Caki2 (cell line): Measurements from ENCODE around the gene S100B. TPM values are rescaled to one million over a fixed set of nuclear protein-coding genes. Genes with fewer than 3 reads are reported as not detected.
A peak's percentile ranks its signal among the peaks of the same experiment; 100 is the strongest.
"Not testable (repeated sequence)": the region's sequence is repeated elsewhere in the genome, so short reads cannot be mapped to it uniquely, and the experiment has no call there.

ENCODE experiments used
- DNase-seq: peaks from one replicate; pipeline ENCODE4 v3.0.0-alpha.2; 2015; ENCODE audit warnings: low read depth
- in situ Hi-C: cut with HindIII; loops from 2 replicates; pipeline ENCODE4 v1.10.0; 2016; ENCODE audit warnings: low sequenced_read_pairs, low pct_unique_long_range_greater_than_20kb, mixed read lengths
- total RNA-seq: library from RNA; depleted of rRNA; stranded (reverse); fragments of >200 nt; shearing (Covaris generic); gene quantifications from 2 replicates; pipeline ENCODE4 v1.2.3, GENCODE V29; 2014; ENCODE audit warnings: low replicate concordance

The S100B gene
- total RNA-seq, 1 experiment from 2014 or later: not detected

DNA sequence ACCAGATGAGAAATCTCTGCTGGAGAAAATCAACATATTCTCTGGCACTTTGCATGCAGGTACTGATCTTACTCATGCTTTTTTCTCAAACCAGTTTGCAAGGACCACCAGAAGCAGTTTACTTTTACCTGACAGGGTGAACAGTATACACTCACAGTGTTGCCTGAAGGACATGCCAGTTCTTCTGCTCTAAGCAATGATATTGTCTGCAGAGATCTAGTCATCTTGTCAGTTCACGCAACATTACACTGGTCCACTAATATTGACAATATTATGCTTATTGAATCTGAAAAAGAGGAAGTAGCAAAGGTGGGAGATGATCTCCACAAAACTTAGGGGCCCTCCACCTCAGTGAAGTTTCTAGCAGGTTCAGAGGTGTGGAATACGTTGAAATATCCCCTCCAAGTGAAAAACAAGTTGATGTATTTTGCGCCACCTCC is 3.8 kb upstream of the S100B start:
- in situ Hi-C loops: no loop called here
- no peak for DNase-seq

DNA sequence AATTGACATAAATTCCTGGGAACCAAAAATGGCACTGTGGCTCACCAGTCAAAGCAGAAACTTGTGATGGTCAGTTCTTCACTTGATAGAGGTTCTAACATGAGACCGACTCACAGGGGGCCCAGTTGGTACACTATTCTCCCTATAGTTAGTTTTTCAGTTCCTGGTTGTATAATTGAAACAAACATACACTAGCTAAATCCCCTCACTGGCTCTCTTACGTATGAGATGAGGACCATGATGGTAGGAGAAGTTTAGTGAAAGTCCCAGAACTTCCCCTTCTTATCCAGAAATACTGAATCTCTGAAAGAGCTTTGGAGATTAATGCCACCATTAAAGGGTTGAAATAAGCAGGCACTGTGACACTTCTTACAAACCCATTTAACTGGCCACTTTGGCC is 2.8 kb upstream of the S100B start:
- no peak for DNase-seq
- in situ Hi-C loops: no loop called here

DNA sequence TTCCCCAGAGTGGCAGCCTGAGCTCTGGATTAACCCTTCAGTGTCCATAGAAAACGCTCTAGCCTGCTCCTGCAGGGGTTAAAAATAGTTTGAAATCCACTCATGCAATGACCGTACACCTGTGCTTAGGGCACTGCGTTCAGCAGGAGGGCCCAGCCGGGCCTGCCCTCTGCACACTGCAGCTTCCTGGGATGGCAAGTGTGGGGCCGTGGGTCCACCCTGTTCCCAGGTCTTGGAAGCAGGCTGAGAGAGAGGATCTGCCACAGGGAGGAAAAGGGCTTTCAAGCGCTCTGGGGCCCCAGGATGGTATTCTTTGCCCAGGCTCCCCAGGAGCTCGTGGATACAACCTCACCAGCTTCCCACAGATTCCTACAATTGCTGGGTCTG is 1.5 kb upstream of the S100B start:
- in situ Hi-C loops: no loop called here
- DNase-seq: no peak

DNA sequence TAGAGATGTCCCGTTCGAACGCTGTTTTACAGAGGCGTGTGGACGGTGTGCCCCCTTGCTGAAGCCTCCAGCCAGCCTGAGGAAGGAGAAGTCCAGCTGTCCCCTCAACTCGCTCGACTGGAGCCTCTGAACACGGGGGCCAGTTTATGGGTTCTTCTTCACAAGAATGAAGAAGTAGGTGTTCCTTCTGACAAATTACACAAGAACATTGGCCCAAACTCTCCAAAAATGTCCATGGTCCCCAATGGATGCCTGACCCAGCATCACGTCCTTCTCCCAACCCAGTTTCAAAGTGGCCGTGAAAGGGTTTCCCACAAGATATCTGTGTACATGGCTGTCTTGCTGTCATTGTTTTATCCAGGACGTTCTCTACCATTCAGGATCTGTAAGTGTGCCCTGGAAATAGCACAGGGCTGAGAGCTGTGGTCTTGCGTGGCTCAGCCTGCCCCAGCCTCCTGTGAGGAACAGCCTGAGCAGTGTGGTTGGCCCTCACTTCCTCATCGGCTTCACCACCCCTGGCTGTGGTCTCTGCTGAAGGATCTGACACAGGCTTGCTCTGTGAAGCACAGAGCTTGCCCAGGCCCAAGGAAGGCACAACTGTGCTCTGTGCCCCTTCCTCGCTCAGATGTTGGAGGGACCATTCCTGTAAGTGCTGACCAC is 1.0 kb upstream of the S100B start:
- no peak for DNase-seq
- in situ Hi-C loops: no loop called here

DNA sequence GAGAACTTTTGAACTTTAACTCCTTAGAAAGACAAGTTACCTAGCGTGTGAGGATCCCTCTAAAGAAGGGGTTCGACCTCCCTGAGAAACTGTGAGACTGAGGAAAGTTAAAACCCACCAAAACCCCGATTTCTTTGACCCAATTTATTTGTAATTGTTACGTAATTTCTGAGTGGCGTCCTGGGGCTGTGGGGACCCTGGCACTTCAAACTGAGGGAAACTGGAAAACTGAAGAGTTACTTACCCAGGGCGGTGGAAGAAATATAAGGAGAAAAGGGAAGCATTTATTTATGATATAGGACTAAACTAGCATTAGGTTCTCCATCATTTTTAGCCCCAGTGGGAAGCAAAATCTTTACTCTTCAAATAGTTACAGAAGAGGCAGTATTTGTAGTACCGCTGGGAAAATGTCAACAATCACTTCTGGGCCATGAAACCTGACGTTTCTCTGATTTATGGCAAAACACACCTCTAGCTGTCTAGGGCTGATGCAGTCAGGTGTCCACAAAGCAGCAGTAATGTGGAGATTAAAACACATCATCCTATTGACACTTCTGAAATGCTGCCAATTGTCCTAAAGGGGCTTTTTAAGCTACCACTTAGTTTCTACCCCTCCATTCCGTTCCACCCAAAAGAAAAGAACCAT is 430 bp downstream of the S100B start:
- in situ Hi-C loops: no loop called here
- DNase-seq: no peak

DNA sequence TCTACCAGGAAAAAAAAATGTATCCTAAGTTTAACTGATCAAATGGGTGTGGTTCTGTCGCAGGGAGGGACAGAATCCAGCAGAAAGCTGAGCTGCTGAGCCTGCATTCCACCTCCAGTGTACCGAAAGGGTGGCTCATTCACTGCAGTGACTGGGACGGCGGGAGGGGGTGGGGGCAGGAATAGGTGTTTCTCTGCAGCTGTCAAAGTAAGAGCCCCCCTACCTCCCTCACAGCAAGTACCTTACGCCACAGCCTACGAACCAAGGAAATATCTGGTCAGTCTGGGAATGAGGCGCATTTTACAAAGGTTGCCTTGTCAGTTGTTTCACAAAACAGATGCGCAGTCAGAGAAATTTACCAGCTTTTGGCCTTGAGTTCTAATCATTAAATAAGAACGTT is 1.7 kb downstream of the S100B start:
- in situ Hi-C loops: no loop called here
- DNase-seq: no peak

DNA sequence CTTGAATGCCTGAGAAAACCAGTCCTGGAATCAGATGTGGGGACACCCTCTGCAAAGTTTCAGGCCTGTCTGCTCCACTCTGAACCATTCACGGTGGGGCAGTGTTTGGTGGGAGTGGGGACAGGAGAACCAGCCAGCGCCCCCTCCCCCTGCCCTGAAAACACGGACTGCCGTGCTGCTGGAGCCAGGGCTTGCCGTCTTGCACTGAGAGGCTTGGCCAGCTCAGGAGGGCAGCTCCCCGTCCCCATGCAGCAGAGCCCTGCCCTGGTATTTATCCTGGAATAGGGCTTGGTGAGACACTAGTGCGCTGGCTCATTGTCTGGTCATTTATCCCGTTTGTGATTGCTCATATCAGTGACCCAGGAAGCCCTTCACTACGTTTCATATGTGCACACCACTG is 3.9 kb downstream of the S100B start:
- in situ Hi-C loops: no loop called here
- DNase-seq: no peak

DNA sequence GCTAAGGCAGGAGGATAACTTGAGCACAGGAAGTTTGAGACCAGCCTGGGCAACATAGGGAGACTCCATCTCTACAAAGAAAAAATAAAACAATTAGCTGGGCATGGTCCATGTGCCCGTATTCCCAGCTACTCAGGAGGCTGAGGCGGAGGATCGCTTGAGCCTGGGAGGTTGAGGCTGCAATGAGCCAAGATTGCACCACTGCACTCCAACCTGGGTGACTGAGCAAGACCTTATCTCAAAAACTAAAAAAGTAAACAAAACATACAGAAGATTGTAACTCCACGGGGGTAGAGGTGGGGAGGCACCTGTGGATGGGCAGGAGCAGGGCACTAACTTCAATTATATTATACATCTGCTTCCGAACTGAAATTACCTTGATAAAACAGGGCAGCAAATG is 4.6 kb downstream of the S100B start:
- in situ Hi-C loops: no loop called here
- no peak for DNase-seq

DNA sequence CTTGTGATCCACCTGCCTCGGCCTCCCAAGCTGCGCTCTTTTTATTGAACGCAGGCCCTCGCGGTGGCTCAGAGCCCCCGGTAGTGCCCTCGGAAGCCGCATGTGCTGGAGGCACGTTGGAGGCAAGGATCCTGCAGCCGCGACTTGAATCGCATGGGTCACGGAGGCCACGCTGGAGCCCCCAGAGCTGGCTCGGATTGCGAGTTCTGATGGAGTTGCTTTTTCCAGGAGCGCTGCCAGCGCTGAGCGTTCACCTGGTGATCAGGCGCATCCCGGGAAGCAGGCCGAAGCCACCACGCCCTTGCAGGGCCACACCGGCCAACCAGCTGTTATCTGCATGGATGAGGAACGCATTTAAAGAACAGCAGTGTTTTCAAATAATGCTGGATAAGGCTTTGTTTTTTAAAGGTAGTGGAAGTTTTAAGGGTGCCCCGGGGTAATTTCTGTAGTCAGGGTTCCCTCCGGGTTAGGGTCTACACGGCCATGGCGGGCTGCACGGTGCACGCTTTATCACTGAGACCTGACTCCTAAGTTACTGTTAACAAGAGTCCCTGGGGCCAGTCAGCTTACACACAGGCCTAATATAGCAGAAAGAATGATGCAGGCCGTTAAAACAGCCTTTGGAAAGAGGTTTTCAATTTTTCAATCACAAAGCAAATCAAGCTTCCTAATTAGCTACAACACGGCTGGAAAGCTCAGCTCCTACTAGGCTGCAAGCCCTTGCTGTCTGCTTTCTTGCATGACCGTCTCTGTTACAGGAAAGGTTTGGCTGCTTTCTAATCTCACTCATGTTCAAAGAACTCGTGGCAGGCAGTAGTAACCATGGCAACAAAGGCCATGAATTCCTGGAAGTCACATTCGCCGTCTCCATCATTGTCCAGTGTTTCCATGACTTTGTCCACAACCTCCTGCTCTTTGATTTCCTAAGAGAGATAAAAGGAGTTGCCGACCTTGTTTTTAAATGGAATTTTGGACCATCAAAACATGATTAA is 6.0 kb downstream of the S100B start:
- in situ Hi-C loops: no loop called here
- DNase-seq: peak; percentile 6

DNA sequence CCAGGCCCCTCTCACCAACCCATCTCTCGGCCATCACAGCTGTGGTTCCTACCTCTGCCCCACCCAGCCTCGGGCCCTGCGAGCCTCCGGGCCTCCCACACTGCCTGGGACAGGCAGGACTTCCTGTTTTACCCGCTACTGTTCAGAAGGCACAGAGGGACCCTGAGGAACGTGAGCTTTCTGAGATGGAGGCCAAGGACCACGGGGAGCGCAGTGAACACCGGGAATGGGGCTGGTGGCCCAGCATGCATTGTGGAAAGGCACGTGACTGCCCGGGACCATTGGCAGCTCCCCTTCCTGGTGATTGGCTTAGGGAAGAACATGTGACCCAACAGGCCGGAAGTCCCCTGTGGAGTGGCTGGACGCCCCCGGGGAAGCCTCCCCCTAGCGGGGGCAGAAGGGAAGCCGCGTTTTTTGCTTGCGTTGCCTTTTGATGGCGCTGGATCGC is 7.0 kb downstream of the S100B start:
- no peak for DNase-seq
- in situ Hi-C loops: no loop called here

DNA sequence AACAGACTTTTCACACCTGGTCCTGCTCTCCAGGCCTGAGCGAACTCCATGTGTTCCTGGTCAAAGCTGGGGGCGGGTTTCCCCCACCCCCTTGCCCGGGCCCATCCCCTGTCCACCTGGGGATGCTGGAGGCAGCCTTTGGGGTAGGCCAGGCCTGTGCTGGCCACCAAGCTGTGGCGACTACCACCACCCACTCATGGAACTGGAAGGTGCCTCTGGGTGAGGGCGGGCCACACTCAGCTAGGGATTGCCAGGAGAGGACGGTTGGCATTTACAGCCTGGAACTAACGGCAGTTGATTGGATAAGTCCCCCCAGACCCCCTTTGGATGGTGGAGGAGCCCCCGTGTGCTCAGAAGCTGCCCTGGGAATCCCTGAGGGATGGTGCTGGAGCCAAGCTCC is 7.9 kb downstream of the S100B start:
- DNase-seq: no peak
- in situ Hi-C loops: no loop called here

DNA sequence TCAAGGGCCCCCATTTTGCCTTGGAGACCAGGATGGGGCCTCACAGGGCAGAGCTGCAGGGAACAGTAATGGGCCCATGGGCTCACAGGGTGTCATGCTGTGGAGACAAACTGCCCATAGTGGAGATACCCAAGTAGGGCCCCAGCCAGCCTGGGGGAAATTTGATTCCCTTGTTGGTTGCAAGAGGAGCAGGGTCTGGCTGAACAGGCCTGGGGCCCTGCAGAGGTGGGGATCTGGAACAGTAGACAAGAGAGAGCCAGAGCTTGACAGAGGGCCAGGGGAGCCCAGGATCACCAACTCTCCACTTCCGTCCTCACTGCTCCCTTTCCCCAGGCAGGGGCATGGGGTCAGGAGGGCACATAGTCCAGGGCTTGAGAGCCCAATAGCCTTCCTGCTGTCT is 8.7 kb downstream of the S100B start:
- in situ Hi-C loops: no loop called here
- no peak for DNase-seq

DNA sequence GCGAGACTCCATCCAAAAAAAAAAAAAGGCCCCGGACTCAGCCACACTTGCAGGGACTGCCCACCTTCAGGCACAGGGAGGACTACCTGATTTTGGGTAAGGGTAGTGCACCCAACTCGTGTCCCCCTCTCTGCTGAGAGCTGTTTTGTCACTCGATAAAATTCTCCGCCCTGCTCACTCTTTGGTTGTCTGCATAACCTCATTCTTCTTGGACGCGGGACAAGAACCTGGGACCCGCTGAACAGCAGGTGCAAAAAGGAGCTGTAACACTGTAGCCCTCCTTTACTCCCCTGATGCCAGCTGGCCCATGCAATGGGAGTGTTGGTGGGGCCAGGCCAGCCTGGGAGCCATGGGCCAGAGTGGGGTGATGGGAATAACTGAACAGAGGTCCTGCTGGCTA is 10.6 kb downstream of the S100B start:
- peak; percentile 8 for DNase-seq
- in situ Hi-C loops: no loop called here

DNA sequence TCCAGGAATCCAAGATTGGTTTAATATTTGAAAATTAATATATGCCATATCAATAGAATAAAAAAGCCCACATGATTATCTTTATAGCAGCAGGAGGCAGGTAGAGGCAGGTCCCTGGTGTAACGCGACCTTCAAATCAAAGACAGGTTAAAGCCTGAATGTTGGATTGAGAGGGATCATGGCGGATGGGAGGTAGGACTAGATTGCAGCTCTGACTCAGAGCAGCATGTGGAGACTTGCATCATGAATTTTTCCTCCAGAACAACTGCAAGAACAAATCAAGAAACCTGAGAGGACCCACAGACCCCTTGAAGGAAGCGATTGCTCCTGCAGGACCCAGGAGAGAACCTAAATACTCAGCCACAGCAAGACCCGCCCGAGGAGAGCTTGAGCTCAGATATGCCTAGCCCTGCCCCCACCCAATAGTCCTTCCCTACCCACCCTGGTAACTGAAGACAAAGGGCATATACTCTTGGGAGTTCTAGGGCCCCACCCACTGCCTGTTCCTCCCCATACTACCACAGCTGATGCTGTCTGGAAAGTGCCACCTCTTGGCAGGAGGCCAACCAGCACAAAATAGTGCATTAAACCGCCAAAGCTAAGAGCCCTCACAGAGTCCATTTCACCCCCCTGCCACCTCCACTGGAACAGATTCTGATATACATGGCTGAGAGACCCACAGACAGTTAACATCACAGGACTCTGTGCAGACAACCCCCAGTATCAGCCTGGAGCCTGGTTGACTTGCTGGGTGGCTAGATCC is 19.5 kb downstream of the S100B start:
- DNase-seq: no peak
- in situ Hi-C loops: no loop called here

DNA sequence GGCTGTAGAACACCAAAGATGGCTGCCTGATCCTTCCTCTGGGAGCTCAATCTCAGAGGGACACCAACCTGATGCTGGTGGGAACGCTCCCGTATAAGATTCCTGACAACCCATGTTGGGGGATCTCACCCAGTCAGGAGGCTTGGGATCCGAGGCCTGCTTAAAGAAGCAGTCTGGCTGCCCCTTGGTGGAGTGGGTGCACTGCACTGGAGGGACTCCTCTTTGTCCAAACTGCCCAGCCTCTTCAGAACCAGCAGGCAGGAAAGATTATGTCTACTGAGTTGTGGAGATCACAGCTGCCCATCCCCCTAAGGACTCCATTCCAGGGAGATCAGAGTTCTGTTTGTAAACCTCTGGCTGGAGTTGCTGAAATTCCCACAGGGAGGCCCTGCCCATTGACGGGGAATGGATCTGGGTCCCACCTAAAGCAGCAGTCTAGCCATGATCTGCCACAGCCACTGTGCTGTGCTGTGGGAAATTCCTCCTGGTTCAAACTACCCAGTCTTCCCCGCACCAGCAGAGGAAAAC is 23.0 kb downstream of the S100B start:
- in situ Hi-C loops: no loop called here

DNA sequence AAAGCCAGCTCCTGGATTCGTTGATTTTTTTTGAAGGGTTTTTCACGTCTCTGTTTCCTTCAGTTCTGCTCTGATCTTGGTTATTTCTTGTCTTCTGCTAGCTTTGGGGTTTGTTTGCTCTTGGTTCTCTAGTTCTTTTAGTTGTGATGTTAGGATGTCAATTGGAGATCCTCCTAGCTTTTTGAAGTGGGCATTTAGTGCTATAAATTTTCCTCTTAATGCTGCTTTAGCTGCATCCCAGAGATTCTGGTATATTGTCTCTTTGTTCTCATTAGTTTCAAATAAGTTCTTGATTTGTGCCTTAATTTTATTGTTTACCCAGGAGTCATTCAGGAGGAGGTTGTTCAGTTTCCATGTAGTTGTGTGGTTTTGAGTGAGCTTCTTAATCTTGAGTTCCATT is 25.5 kb downstream of the S100B start:
- DNase-seq, in situ Hi-C loops: not testable (repeated sequence)

More for the DNA sequence above, 23.0 kb downstream of the S100B start:
- DNase-seq: no peak

DNA sequence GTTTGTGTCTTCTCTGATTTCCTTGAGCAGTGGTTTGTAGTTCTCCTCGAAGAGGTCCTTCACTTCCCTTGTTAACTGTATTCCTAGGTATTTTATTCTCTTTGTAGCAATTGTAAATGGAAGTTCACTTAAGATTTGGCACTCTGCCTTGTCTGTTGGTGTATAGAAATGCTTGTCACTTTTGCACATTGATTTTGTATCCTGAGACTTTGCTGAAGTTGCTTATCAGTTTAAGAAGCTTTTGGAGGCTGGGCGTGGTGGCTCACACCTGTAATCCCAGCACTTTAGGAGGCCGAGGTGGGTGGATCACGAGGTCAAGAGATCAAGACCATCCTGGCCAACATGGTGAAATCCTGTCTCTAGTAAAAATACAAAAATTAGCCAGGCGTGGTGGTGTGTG is 27.1 kb downstream of the S100B start:
- DNase-seq, in situ Hi-C loops: not testable (repeated sequence)

DNA sequence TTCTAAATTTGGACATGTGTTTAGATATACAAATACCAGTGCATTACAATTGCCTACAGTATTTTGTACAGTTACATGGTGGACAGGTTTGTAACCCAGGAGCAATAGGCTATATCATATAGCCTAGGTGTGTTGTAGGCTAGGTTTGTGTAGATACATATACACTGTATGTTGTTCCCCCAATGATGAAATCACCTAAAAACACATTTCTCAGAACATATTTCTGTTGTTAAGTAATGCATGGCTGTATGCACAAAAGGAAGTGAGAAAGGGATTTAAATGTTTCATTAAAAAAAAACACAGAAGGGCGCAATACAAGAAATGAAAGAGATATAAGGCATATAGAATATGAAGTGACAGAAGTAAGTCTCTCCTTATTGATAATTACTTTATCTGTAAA is 32.0 kb downstream of the S100B start:
- in situ Hi-C loops: no loop called here
- no peak for DNase-seq
